ENCODE results near the gene PDE6A. TPM values are rescaled to one million over a fixed set of nuclear protein-coding genes. Genes with fewer than 3 reads are reported as not detected.

Gene PDE6A
- total RNA-seq, 2 experiments from 2014 or later, result not detected

- Histone ChIP-seq H3K9me2 (ENCODE audit: insufficient read depth, low read length) (no peaks in the 10 kb centered on the region), H3K36me3 (ENCODE audit: insufficient read depth, low read length) (no peaks in the 10 kb centered on the region), H3K9me3 (ENCODE audit: low read length) (no peaks in the 10 kb centered on the region), H3K79me2 (ENCODE audit: insufficient read depth, low read depth, low read length) (no peaks in the 10 kb centered on the region), H4K20me1 (ENCODE audit: insufficient read depth, low read length) (no peaks in the 10 kb centered on the region), H2AFZ (ENCODE audit: low read length) (no peak overlapping the region), H3K4me2 (ENCODE audit: low read length) (no peak overlapping the region), H3K4me1 (ENCODE audit: insufficient read depth, low read length, poor library complexity, severe bottlenecking) (no peaks in the 10 kb centered on the region), H3K27ac (ENCODE audit: low read depth, low read length, poor library complexity, severe bottlenecking) (no peak overlapping the region), H3K4me3 (ENCODE audit: low read depth, low read length, poor library complexity, severe bottlenecking) (no peak overlapping the region)
- no TSS peak for BruUV-seq (replicated peaks)
- ChIA-PET CTCF (ENCODE audit: unreplicated experiment) (no interaction called here), POLR2A (interaction anchor here (0.7 kb wide), 1 partner anchor 68 kb away, joined by 3 read pairs; no protein-coding TSS in a partner anchor)
- TF ChIP-seq EZH2phosphoT487 (IDR thresholded peaks at IDR 0.05; ENCODE audit: borderline replicate concordance, low read depth, low read length), result no peak
- TF ChIP-seq CTCF (conservative IDR thresholded peaks at IDR 0.05; ENCODE audit: low read length), result no peak
- DNase-seq (ENCODE audit: low spot score), result no peak
- intact Hi-C loops (cut with micrococcal nuclease; ENCODE audit: unreplicated experiment), result no loop called here
These were observed 75.2 kb downstream of the PDE6A start for GRCh38 chr5:149869411-149869821.

GRCh38 chr5:149865746-149866145 lies 78.8 kb downstream of the PDE6A start:
- Histone ChIP-seq H3K79me2 (ENCODE audit: insufficient read depth, low read depth, low read length) (no peaks in the 10 kb centered on the region), H2AFZ (ENCODE audit: low read length) (no peak overlapping the region), H3K9me2 (ENCODE audit: insufficient read depth, low read length) (no peaks in the 10 kb centered on the region), H3K4me2 (ENCODE audit: low read length) (no peak overlapping the region), H3K9me3 (ENCODE audit: low read length) (no peaks in the 10 kb centered on the region), H3K27ac (ENCODE audit: low read depth, low read length, poor library complexity, severe bottlenecking) (no peak overlapping the region), H3K36me3 (ENCODE audit: insufficient read depth, low read length) (no peaks in the 10 kb centered on the region), H3K4me1 (ENCODE audit: insufficient read depth, low read length, poor library complexity, severe bottlenecking) (peaks cover 15% of the 10 kb centered on the region), H4K20me1 (ENCODE audit: insufficient read depth, low read length) (no peaks in the 10 kb centered on the region), H3K4me3 (ENCODE audit: low read depth, low read length, poor library complexity, severe bottlenecking) (no peak overlapping the region)
- DNase-seq (ENCODE audit: low spot score), result no peak
- ChIA-PET CTCF (ENCODE audit: unreplicated experiment) (no interaction called here), POLR2A (no interaction called here)
- no peak for TF ChIP-seq EZH2phosphoT487 (IDR thresholded peaks at IDR 0.05; ENCODE audit: borderline replicate concordance, low read depth, low read length)
- TF ChIP-seq CTCF (conservative IDR thresholded peaks at IDR 0.05; ENCODE audit: low read length), result no peak
- intact Hi-C loops (cut with micrococcal nuclease; ENCODE audit: unreplicated experiment), result no loop called here
- no TSS peak for BruUV-seq (replicated peaks)

- CTCF ChIA-PET (ENCODE audit: unreplicated experiment), result interaction anchor here (1.4 kb wide), 1 partner anchor 11 kb away, joined by 3 read pairs; no protein-coding TSS in a partner anchor
- intact Hi-C loops (cut with micrococcal nuclease; ENCODE audit: unreplicated experiment), result loop anchor here (5.0 kb wide), 1 partner anchor 98 kb away; the partner anchor contains the start of gene SLC26A2
- POLR2A ChIA-PET, result interaction anchor here (0.5 to 1.6 kb wide), 2 partner anchors 12 to 329 kb away, joined by 3 to 4 read pairs; no protein-coding TSS in a partner anchor
These were observed 80.8 kb downstream of the PDE6A start for GRCh38 chr5:149863830-149864229.

More at GRCh38 chr5:149863830-149864229, 80.8 kb downstream of the PDE6A start:
- TF ChIP-seq EZH2phosphoT487 (IDR thresholded peaks at IDR 0.05; ENCODE audit: borderline replicate concordance, low read depth, low read length) (no peak), CTCF (conservative IDR thresholded peaks at IDR 0.05; ENCODE audit: low read length) (peak; percentile 37; the same call in 1 of the 2 replicates)
- no TSS peak for BruUV-seq (replicated peaks)
- Histone ChIP-seq H3K4me2 (ENCODE audit: low read length) (no peak overlapping the region), H3K79me2 (ENCODE audit: insufficient read depth, low read depth, low read length) (no peaks in the 10 kb centered on the region), H3K9me3 (ENCODE audit: low read length) (no peaks in the 10 kb centered on the region), H3K4me3 (ENCODE audit: low read depth, low read length, poor library complexity, severe bottlenecking) (no peak overlapping the region), H3K27ac (ENCODE audit: low read depth, low read length, poor library complexity, severe bottlenecking) (no peak overlapping the region), H2AFZ (ENCODE audit: low read length) (no peak overlapping the region), H4K20me1 (ENCODE audit: insufficient read depth, low read length) (no peaks in the 10 kb centered on the region), H3K4me1 (ENCODE audit: insufficient read depth, low read length, poor library complexity, severe bottlenecking) (peaks cover 26% of the 10 kb centered on the region), H3K9me2 (ENCODE audit: insufficient read depth, low read length) (no peaks in the 10 kb centered on the region), H3K36me3 (ENCODE audit: insufficient read depth, low read length) (no peaks in the 10 kb centered on the region)
- DNase-seq (ENCODE audit: low spot score), result peak; percentile 12

All from OCI-LY7 (cell line).